ENCODE data around the gene RNF167.

Gene RNF167

GRCh38 chr17:4978726-4979125 lies 38.7 kb downstream of the RNF167 start:
- no peak for DNase-seq (ENCODE audit: low read depth in 3 of 3)

DNA sequence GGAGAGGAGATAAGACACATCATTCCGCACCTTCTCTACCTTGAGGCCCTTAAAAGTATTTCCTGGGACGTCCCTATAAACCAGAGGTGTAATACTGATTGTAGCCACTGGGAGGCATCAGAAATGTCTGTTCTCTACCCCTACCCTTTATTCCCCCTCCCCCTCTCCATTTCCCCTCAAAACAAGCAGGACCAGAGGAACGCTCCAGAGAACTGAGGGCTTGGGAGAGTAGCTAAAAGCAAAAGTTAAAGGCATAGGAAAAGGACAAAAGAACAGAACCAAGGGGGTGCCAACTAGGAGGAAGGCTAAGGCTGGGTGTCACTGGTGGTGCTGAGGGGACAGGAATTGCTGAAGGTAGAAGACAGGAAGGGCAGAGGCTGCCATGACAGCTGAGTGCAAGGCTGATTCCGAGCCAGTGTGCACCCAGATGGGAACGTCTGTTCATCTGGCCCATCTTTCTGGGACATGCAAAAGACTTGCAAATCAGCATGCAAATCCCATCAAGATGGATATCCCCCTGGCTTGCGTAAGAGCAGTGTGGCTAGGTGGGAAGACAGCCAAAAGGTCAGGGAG lies 40.7 kb downstream of the RNF167 start:
- DNase-seq (ENCODE audit: low read depth in 3 of 3), result no peak

DNA sequence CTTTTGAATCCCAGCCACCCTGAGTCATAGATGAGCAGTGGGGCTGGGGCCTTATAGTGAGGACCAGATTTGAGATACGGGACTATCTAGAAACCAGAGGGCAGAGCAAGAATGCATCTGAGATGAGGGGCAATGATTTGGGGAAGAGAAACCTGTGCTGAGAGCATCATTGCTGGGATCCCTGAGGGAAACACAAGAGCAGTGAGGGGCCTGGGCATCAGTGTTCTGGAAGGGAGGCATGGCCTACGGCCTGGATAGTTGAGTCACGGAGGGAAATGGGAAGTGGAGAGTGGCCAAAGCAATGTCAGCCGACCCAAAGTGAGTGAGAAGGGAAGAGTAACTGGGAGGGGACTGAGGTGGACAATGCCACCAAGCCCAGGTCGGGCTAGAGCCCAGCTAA lies 42.2 kb downstream of the RNF167 start:
- DNase-seq (ENCODE audit: low read depth in 3 of 3), result no peak

- DNase-seq (ENCODE audit: low read depth in 3 of 3), result no peak
These were observed 46.3 kb downstream of the RNF167 start for GRCh38 chr17:4986403-4986802.

DNA sequence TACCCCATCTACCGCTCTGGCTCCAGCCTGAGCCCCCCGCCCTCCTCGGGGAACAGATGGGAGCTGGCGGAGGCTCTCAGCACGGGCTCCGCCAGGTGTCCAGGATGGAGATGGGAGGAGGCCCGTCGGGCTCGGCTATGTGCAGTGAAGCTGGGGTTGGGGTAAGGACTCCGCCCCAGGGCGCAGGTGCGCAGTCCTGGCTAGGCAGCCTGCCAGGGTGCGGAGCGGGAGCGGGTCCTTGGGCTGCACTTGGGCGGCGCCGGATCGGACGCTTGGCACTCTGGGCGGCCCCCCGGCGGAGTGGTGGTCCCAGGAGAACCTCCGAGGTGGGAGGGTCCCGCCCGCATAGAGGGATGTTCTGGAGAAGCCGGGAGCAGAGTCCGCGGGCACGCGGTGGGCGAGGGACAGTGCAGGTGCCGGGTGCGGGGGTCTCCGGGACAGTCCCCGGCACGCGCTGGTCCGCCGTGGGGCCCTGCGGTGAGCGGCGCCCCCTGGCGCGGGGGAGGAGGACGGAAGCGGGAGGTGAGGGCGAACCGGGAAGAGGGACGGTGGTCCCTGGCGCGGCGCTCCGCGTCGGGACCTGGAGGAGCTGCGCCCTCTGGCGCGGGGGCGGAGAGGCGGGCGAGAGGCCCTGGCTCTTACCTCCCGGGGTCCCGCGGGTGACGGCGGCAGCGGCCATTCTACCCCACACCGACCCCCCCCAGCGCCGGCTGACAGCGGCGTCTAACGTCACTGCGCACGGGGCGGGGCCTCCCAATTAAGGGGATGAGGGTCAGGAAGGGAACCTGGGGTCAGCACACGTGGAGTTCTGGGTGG lies 47.1 kb downstream of the RNF167 start, which contains the start of gene CAMTA2:
TSS of gene CAMTA2 (minus strand) at position 725 of the 816 bp plus-strand sequence. CDS start 1,453 bp downstream, outside the sequence.
- peak; percentile 73 to 89 (median 76) for DNase-seq (ENCODE audit: low read depth in 3 of 3)

- no peak for DNase-seq (ENCODE audit: low read depth in 3 of 3)
These were observed 47.9 kb downstream of the RNF167 start for GRCh38 chr17:4987767-4988567.

GRCh38 chr17:4994081-4994595 lies 54.1 kb downstream of the RNF167 start:
- DNase-seq (ENCODE audit: low read depth in 3 of 3), result no peak
